K562 (cell line): Measurements from ENCODE around the gene NECAB2. TPM values are rescaled to one million over a fixed set of nuclear protein-coding genes. Genes with fewer than 3 reads are reported as not detected.

Experiments
- ATAC-seq: fragments of 200-7000 bp; cut with Tn5 transposase; 3 replicates; pipeline ENCODE4 v1.9.1; 2020; ENCODE audit warnings: moderate library complexity
- BruUV-seq: library from RNA; stranded (reverse); fragments of 400-500 nt; replicated peaks from 2 replicates; lab custom pipeline; 2021; lab: Mats Ljungman, UMichigan
- CTCF ChIA-PET: fragments of 300-600 bp; formaldehyde crosslinking; extraction: SDS; loops from one replicate; lab custom pipeline; 2021; ENCODE audit warnings: low intra/inter-chr PET ratio; lab: Yijun Ruan, JAX
- POLR2A ChIA-PET: fragments of 300-600, 350-650 bp; sonication (Branson Sonifier 250); formaldehyde crosslinking; extraction: SDS; loops from one replicate; lab custom pipeline; 2021; ENCODE audit warnings: antibody characterized with exemption, inconsistent platforms; lab: Yijun Ruan, JAX
- DNase-seq, 4 experiments: peaks; one replicate each; pipeline versions ENCODE4 v3.0.0 to v3.0.0-alpha.2; 2011 to 2018; ENCODE audit warnings: low spot score in 3 of 4, mixed read lengths in 3 of 4; ENCODE audit errors: extremely low read depth in 1 of 4
- FAIRE-seq: peaks from 2 replicates; lab custom pipeline; 2011; peaks lifted over from hg19 to GRCh38; lab: Jason Lieb, UNC
- H2AFZ ChIP-seq: 2 replicates; pipeline ENCODE4 v1.6.0; 2011; ENCODE audit warnings: low read depth, low read length, control low read depth, inconsistent platforms
- H3K27ac ChIP-seq: fragments of 200-600 bp; 3 replicates; pipeline ENCODE4 v1.8.0; 2011; ENCODE audit warnings: low read depth, mild to moderate bottlenecking, control low read depth, inconsistent platforms, low read length, moderate library complexity, mixed read lengths; ENCODE audit errors: extremely low read depth
- H3K27me3 ChIP-seq, 2 experiments: fragments of 300-600 bp in 1 of 2; 2 replicates in 1 of 2; 3 replicates in 1 of 2; pipeline versions ENCODE4 v1.6.0 to v1.8.0; 2011; ENCODE audit warnings: inconsistent platforms in 2 of 2, low read length in 2 of 2, mild to moderate bottlenecking in 1 of 2, mixed read lengths in 1 of 2, moderate library complexity in 1 of 2; ENCODE audit not compliant: control insufficient read depth in 2 of 2, insufficient read depth in 2 of 2
- H3K36me3 ChIP-seq: fragments of 300-600 bp; 3 replicates; pipeline ENCODE4 v1.8.0; 2011; ENCODE audit warnings: mild to moderate bottlenecking, low read length, inconsistent platforms; ENCODE audit not compliant: control insufficient read depth, insufficient read depth
- H3K4me1 ChIP-seq, 2 experiments: fragments of 200-600 bp in 1 of 2; replicated peaks in 1 of 2; 2 replicates in 1 of 2; 3 replicates in 1 of 2; pipeline versions ENCODE4 v1.5.1 to v1.8.0; 2011; ENCODE audit warnings: inconsistent platforms in 2 of 2, low read length in 2 of 2, mild to moderate bottlenecking in 1 of 2, mixed read lengths in 1 of 2, moderate library complexity in 1 of 2; ENCODE audit not compliant: control insufficient read depth in 2 of 2, insufficient read depth in 2 of 2
- H3K4me2 ChIP-seq: 2 replicates; pipeline ENCODE4 v1.6.1; 2011; ENCODE audit warnings: low read length, control low read depth, inconsistent platforms, mixed read lengths; ENCODE audit not compliant: insufficient read depth
- H3K4me3 ChIP-seq: fragments of 200-600 bp; sonication (generic), shearing (Covaris generic); 2 replicates; pipeline ENCODE4 v1.5.1; 2016; ENCODE audit warnings: control low read depth, inconsistent platforms
- H3K79me2 ChIP-seq: fragments of 200-600 bp; 3 replicates; pipeline ENCODE4 v1.8.0; 2011; ENCODE audit warnings: low read length, inconsistent platforms; ENCODE audit not compliant: control insufficient read depth, insufficient read depth
- H3K9ac ChIP-seq, 2 experiments: 2 replicates each; pipeline versions ENCODE4 v1.6.0 to v1.6.1; 2011; ENCODE audit warnings: low read depth in 2 of 2, low read length in 2 of 2, control low read depth in 1 of 2, inconsistent platforms in 1 of 2, mild to moderate bottlenecking in 1 of 2, mixed read lengths in 1 of 2; ENCODE audit not compliant: insufficient read depth in 1 of 2
- H3K9me1 ChIP-seq: one replicate; pipeline ENCODE4 v1.6.0; 2011; ENCODE audit warnings: inconsistent platforms, mild to moderate bottlenecking, low read length, moderate library complexity; ENCODE audit not compliant: control insufficient read depth, insufficient read depth
- H3K9me3 ChIP-seq: replicated peaks from 2 replicates; pipeline ENCODE4 v1.5.1; 2011; ENCODE audit warnings: low read depth, low read length, inconsistent platforms; ENCODE audit not compliant: control insufficient read depth, insufficient read depth
- H4K20me1 ChIP-seq: replicated peaks from 2 replicates; pipeline ENCODE4 v1.6.1; 2011; ENCODE audit warnings: low read length, inconsistent platforms, mixed read lengths; ENCODE audit not compliant: control insufficient read depth, insufficient read depth
- KDM2B ChIP-seq: fragments of 250-450 bp; sonication (Bioruptor Pico); IDR thresholded peaks from 2 replicates; pipeline ENCODE4 v1.8.0; 2021; ENCODE audit warnings: mild to moderate bottlenecking, moderate library complexity
- NFIX ChIP-seq: fragments of 250-450 bp; sonication (Bioruptor Pico); IDR thresholded peaks from 2 replicates; pipeline ENCODE4 v1.4.0; 2020; ENCODE audit warnings: low read depth, mild to moderate bottlenecking, moderate library complexity
- TRIM28 ChIP-seq: fragments of 450-650 bp; IDR thresholded peaks from 2 replicates; pipeline ENCODE4 v1.6.1; 2017
- ZNF224 ChIP-seq: sonication (generic); formaldehyde crosslinking; IDR thresholded peaks from 2 replicates; pipeline ENCODE4 v1.8.0; 2022; ENCODE audit warnings: mild to moderate bottlenecking, missing genetic modification reagents
- ZNF263 ChIP-seq: sonication (generic); formaldehyde crosslinking; IDR thresholded peaks from 2 replicates; pipeline ENCODE4 v1.8.0; 2022; ENCODE audit warnings: mild to moderate bottlenecking, missing genetic modification reagents, borderline replicate concordance
- WGBS: fragments of 100-300 bp; shearing (Covaris generic); methylation state at CpG from one replicate; pipeline ENCODE4 v1.1.6; 2016; ENCODE audit warnings: low coverage, mixed read lengths; ENCODE audit not compliant: insufficient coverage; ENCODE audit errors: missing lambda C conversion rate; 5-methylcytosine and 5-hydroxymethylcytosine counted together
- in situ Hi-C: fragments of 300-500 bp; cut with MboI; formaldehyde crosslinking; loops from 4 replicates; pipeline ENCODE4 v1.15.0; 2018; ENCODE audit warnings: inconsistent platforms, mixed read lengths
- intact Hi-C: fragments of 100-400 bp; cut with micrococcal nuclease; formaldehyde crosslinking; loops from 2 replicates; pipeline ENCODE4 v1.14.2; 2022
- polyA plus RNA-seq, 8 experiments: library from polyadenylated mRNA; depleted of rRNA in 4 of 8; stranded (reverse) in 5 of 8; unstranded in 3 of 8; fragments of >200 nt; fragmentation: Nextera tagmentation in 2 of 8; fragmentation: Illumina TruSeq in 1 of 8; extraction: Ambion mirVana in 2 of 8; extraction: Trizol in 1 of 8; gene quantifications; 2 replicates each; pipeline versions ENCODE4 v1.2.1 to v1.2.3, GENCODE V29; 2011 to 2014; ENCODE audit warnings: inconsistent platforms in 1 of 8, missing spikeins in 1 of 8
- total RNA-seq, 7 experiments: library from RNA; depleted of rRNA in 6 of 7; stranded (reverse); fragments of >200 nt in 6 of 7; fragmentation: Illumina TruSeq in 2 of 7; extraction: Trizol in 2 of 7; gene quantifications; 2 replicates each; pipeline versions ENCODE4 v1.2.1 to v1.2.3, GENCODE V29; 2011 to 2021; ENCODE audit warnings: low replicate concordance in 1 of 7
- TF ChIP-seq, protein P1 (sequence below): fragments of 450-650 bp; formaldehyde crosslinking; IDR thresholded peaks from 2 replicates; pipeline ENCODE4 v1.4.0; 2020; ENCODE audit warnings: mild to moderate bottlenecking, moderate library complexity

NECAB2 gene
- total and polyA plus RNA-seq, 9 of the 15 experiments (the other 6 are each of a cell fraction or from before 2014, with no cell fraction given), result 0.03 to 0.28 TPM; not detected in 7

DNA sequence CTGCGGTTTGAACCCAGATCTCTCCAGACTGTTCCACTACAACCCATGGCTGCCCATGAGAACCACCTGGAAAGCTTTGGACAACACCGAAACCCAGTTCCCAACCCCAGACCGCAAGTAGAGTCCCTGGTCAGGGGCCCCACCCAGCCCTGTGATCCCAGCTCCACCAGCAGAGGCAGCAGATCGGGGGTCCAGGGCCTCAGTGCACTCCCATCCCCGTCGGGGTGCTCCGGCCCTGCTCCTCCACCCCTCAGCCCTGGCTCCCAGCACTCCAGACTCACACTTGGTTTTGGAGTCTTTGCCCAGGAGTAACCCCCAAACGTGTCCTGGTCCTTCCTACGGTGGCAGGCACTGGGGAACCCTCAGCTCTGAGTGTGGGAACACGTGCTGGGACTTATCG, 35.7 kb upstream of the NECAB2 start:
- 13% methylated on average over 10 of the region's 11 CpGs for WGBS
- H4K20me1 ChIP-seq, result peaks cover 25% of the 10 kb centered on the region
- ATAC-seq, result peak; percentile 34
- ChIA-PET CTCF (no interaction called here), POLR2A (interaction anchor here (0.9 to 1.4 kb wide), 2 partner anchors 11 to 255 kb away, joined by 3 read pairs; no protein-coding TSS in a partner anchor)
- no peak for FAIRE-seq
- no peak overlapping the region for H3K27ac ChIP-seq
- H2AFZ ChIP-seq, result no peak overlapping the region
- H3K9me1 ChIP-seq, result no peaks in the 10 kb centered on the region
- TF ChIP-seq ZNF263 (CRISPR knock-in tag) (peak; percentile 71), KDM2B (CRISPR knock-in tag) (no peak), ZNF224 (CRISPR knock-in tag) (no peak), NFIX (CRISPR knock-in tag) (no peak), TRIM28 (no peak)
- TF ChIP-seq, protein P1, sequence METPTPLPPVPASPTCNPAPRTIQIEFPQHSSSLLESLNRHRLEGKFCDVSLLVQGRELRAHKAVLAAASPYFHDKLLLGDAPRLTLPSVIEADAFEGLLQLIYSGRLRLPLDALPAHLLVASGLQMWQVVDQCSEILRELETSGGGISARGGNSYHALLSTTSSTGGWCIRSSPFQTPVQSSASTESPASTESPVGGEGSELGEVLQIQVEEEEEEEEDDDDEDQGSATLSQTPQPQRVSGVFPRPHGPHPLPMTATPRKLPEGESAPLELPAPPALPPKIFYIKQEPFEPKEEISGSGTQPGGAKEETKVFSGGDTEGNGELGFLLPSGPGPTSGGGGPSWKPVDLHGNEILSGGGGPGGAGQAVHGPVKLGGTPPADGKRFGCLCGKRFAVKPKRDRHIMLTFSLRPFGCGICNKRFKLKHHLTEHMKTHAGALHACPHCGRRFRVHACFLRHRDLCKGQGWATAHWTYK (CRISPR knock-in tag), result no peak
- in situ Hi-C loops, result no loop called here
- no peak overlapping the region for H3K4me3 ChIP-seq
- intact Hi-C loops, result no loop called here
- no peak overlapping the region for H3K4me2 ChIP-seq
- no peaks in the 10 kb centered on the region for H3K9me3 ChIP-seq
- no peak for DNase-seq
- H3K27me3 ChIP-seq, result peaks cover 77 to 97% of the 10 kb centered on the region in 2 experiments
- peaks cover 0 to 42% of the 10 kb centered on the region in 2 experiments; a peak in 1 of 5 replicates for H3K4me1 ChIP-seq
- H3K9ac ChIP-seq, result no peak overlapping the region
- H3K79me2 ChIP-seq, result no peaks in the 10 kb centered on the region
- BruUV-seq, result no TSS peak
- no peaks in the 10 kb centered on the region for H3K36me3 ChIP-seq
